MM.1S (cell line): ENCODE measurements around the gene BBS5.

Experiments
- EZH2 ChIP-seq: fragments of 300-600 bp; sonication (generic); optimal IDR thresholded peaks from 2 replicates; pipeline ENCODE3; 2017; ENCODE audit warnings: low read depth, mild to moderate bottlenecking, antibody characterized with exemption, low read length, mixed read lengths
- TF ChIP-seq, protein P1 (sequence below): fragments of 300-600 bp; sonication (generic); IDR thresholded peaks from 2 replicates; pipeline ENCODE4 v1.5.1; 2016; ENCODE audit warnings: antibody characterized with exemption, low read length, mixed read lengths

DNA sequence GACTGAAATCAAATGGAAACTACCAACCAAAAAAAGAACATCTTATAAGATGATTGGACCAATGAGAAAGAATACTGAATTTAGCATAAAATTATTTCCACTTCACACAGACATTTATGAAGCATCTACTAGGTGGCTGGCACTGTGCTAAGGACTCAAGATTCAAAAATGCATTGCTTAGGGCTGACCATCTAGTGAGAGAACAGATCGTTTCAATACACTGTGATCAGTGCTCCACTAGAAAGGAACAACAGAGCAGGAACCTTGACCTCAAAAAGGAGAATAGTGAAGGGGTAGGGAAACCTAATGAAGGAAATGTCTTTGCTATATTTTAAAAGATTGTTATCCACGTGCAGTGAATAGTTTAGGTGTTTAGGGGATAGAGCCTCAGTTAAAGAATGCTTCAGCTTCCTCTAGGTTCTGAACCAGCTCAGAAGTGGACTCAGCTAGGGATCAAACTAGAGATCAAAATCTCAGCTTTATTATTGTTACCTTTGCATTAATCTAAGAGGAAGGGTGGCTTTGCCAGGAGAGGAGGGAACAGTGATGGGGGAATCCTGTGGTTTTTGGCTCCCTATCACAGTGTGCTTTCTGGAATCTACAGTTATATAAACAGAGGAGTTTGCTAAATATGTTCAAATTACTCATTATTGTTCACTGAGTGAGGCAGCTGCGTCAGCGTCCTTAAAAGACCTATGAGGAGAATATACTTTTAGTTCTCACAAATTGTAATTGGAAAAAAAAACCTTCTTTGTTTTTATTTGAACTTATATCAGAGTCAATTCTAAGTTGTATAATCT, 16.2 kb upstream of the BBS5 start:
- TF ChIP-seq, protein P1, sequence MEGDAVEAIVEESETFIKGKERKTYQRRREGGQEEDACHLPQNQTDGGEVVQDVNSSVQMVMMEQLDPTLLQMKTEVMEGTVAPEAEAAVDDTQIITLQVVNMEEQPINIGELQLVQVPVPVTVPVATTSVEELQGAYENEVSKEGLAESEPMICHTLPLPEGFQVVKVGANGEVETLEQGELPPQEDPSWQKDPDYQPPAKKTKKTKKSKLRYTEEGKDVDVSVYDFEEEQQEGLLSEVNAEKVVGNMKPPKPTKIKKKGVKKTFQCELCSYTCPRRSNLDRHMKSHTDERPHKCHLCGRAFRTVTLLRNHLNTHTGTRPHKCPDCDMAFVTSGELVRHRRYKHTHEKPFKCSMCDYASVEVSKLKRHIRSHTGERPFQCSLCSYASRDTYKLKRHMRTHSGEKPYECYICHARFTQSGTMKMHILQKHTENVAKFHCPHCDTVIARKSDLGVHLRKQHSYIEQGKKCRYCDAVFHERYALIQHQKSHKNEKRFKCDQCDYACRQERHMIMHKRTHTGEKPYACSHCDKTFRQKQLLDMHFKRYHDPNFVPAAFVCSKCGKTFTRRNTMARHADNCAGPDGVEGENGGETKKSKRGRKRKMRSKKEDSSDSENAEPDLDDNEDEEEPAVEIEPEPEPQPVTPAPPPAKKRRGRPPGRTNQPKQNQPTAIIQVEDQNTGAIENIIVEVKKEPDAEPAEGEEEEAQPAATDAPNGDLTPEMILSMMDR: no peak
- no peak for TF ChIP-seq EZH2
